ENCODE data around the gene OSR1.

Gene OSR1

DNA sequence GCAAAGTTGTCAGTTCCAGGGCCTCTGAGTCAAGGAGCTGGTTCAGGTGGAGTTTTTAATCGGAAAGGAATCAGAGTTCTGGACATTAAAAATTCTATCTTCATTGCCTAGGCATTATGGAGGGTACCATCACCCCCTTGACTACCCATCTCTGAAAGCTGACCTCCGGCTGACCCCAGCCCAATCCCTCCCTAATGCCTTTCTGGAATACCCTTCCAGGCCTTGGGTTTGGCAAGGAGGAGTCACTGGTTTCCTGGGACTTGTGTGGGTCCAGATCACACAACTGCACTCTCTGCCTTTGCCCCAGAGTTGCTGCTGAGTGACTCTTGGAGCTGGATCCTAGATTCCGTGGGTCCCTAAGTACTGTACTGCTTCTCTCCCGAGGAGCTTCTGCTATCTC lies 1.0 kb upstream of the OSR1 start:
- TF ChIP-seq KLF10 (tag by site-specific recombination; IDR thresholded peaks at IDR 0.05): no peak
- TF ChIP-seq, protein P1, sequence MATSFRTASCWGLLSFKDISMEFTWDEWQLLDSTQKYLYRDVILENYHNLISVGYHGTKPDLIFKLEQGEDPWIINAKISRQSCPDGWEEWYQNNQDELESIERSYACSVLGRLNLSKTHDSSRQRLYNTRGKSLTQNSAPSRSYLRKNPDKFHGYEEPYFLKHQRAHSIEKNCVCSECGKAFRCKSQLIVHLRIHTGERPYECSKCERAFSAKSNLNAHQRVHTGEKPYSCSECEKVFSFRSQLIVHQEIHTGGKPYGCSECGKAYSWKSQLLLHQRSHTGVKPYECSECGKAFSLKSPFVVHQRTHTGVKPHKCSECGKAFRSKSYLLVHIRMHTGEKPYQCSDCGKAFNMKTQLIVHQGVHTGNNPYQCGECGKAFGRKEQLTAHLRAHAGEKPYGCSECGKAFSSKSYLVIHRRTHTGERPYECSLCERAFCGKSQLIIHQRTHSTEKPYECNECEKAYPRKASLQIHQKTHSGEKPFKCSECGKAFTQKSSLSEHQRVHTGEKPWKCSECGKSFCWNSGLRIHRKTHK (tag by site-specific recombination; IDR thresholded peaks at IDR 0.05): no peak
- TF ChIP-seq, protein P2, sequence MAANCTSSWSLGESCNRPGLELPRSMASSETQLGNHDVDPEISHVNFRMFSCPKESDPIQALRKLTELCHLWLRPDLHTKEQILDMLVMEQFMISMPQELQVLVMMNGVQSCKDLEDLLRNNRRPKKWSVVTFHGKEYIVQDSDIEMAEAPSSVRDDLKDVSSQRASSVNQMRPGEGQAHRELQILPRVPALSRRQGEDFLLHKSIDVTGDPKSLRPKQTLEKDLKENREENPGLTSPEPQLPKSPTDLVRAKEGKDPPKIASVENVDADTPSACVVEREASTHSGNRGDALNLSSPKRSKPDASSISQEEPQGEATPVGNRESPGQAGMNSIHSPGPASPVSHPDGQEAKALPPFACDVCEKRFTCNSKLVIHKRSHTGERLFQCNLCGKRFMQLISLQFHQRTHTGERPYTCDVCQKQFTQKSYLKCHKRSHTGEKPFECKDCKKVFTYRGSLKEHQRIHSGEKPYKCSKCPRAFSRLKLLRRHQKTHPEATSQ (tag by site-specific recombination; IDR thresholded peaks at IDR 0.05): no peak
- TF ChIP-seq, protein P3, sequence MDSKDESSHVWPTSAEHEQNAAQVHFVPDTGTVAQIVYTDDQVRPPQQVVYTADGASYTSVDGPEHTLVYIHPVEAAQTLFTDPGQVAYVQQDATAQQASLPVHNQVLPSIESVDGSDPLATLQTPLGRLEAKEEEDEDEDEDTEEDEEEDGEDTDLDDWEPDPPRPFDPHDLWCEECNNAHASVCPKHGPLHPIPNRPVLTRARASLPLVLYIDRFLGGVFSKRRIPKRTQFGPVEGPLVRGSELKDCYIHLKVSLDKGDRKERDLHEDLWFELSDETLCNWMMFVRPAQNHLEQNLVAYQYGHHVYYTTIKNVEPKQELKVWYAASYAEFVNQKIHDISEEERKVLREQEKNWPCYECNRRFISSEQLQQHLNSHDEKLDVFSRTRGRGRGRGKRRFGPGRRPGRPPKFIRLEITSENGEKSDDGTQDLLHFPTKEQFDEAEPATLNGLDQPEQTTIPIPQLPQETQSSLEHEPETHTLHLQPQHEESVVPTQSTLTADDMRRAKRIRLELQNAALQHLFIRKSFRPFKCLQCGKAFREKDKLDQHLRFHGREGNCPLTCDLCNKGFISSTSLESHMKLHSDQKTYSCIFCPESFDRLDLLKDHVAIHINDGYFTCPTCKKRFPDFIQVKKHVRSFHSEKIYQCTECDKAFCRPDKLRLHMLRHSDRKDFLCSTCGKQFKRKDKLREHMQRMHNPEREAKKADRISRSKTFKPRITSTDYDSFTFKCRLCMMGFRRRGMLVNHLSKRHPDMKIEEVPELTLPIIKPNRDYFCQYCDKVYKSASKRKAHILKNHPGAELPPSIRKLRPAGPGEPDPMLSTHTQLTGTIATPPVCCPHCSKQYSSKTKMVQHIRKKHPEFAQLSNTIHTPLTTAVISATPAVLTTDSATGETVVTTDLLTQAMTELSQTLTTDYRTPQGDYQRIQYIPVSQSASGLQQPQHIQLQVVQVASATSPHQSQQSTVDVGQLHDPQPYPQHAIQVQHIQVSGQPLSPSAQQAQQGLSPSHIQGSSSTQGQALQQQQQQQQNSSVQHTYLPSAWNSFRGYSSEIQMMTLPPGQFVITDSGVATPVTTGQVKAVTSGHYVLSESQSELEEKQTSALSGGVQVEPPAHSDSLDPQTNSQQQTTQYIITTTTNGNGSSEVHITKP (tag by site-specific recombination; IDR thresholded peaks at IDR 0.05): no peak
- TF ChIP-seq ZNF266 (tag by site-specific recombination; IDR thresholded peaks at IDR 0.05; ENCODE audit: low read depth): no peak
- no peak for TF ChIP-seq ZNF585B (tag by site-specific recombination; IDR thresholded peaks at IDR 0.05)
- no peak for TF ChIP-seq GLI4 (tag by site-specific recombination; IDR thresholded peaks at IDR 0.05)
- TF ChIP-seq, protein P4, sequence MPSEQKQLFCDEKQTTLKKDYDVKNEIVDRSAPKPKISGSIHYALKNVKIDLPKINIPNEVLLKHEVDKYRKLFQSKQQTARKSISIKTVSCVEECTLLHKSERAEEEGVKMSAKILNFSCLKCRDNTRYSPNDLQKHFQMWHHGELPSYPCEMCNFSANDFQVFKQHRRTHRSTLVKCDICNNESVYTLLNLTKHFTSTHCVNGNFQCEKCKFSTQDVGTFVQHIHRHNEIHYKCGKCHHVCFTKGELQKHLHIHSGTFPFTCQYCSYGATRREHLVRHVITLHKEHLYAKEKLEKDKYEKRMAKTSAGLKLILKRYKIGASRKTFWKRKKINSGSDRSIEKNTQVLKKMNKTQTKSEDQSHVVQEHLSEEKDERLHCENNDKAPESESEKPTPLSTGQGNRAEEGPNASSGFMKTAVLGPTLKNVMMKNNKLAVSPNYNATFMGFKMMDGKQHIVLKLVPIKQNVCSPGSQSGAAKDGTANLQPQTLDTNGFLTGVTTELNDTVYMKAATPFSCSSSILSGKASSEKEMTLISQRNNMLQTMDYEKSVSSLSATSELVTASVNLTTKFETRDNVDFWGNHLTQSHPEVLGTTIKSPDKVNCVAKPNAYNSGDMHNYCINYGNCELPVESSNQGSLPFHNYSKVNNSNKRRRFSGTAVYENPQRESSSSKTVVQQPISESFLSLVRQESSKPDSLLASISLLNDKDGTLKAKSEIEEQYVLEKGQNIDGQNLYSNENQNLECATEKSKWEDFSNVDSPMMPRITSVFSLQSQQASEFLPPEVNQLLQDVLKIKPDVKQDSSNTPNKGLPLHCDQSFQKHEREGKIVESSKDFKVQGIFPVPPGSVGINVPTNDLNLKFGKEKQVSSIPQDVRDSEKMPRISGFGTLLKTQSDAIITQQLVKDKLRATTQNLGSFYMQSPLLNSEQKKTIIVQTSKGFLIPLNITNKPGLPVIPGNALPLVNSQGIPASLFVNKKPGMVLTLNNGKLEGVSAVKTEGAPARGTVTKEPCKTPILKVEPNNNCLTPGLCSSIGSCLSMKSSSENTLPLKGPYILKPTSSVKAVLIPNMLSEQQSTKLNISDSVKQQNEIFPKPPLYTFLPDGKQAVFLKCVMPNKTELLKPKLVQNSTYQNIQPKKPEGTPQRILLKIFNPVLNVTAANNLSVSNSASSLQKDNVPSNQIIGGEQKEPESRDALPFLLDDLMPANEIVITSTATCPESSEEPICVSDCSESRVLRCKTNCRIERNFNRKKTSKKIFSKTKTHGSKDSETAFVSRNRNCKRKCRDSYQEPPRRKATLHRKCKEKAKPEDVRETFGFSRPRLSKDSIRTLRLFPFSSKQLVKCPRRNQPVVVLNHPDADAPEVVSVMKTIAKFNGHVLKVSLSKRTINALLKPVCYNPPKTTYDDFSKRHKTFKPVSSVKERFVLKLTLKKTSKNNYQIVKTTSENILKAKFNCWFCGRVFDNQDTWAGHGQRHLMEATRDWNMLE (tag by site-specific recombination; conservative IDR thresholded peaks at IDR 0.05; ENCODE audit: low read depth): no peak
- no peak for TF ChIP-seq ZNF2 (tag by site-specific recombination; IDR thresholded peaks at IDR 0.05)
- no peak for TF ChIP-seq ZNF121 (tag by site-specific recombination; IDR thresholded peaks at IDR 0.05)
- TF ChIP-seq ZNF24 (tag by site-specific recombination; IDR thresholded peaks at IDR 0.05): no peak
- TF ChIP-seq ZNF239 (tag by site-specific recombination; IDR thresholded peaks at IDR 0.05): no peak
- no peak for TF ChIP-seq ZBTB1 (tag by site-specific recombination; IDR thresholded peaks at IDR 0.05)
- TF ChIP-seq, protein P5, sequence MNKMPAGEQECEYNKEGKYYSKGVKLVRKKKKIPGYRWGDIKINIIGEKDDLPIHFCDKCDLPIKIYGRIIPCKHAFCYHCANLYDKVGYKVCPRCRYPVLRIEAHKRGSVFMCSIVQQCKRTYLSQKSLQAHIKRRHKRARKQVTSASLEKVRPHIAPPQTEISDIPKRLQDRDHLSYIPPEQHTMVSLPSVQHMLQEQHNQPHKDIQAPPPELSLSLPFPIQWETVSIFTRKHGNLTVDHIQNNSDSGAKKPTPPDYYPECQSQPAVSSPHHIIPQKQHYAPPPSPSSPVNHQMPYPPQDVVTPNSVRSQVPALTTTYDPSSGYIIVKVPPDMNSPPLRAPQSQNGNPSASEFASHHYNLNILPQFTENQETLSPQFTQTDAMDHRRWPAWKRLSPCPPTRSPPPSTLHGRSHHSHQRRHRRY (tag by site-specific recombination; IDR thresholded peaks at IDR 0.05): no peak
- no peak for TF ChIP-seq ZNF324 (tag by site-specific recombination; IDR thresholded peaks at IDR 0.05)
- no peak for TF ChIP-seq ZNF768 (tag by site-specific recombination; IDR thresholded peaks at IDR 0.05)
- peaks cover 12% of the 10 kb centered on the region for H3K4me1 ChIP-seq (ENCODE audit: control insufficient read depth, insufficient read depth, low read length)
- POLR2A ChIA-PET: interaction anchor here (3.9 kb wide), 1 partner anchor 12 kb away, joined by 30 read pairs; no protein-coding TSS in a partner anchor
- no peaks in the 10 kb centered on the region for H3K9me3 ChIP-seq (ENCODE audit: control insufficient read depth, insufficient read depth, low read depth, low read length)
- H3K4me3 ChIP-seq (ENCODE audit: low read depth, low read length): no peak overlapping the region
- no peak overlapping the region for H3K27ac ChIP-seq (ENCODE audit: extremely low read depth, low read depth, low read length)
- no peaks in the 10 kb centered on the region for H3K36me3 ChIP-seq (ENCODE audit: control insufficient read depth in 2 of 2, insufficient read depth in 1 of 2, low read length in 2 of 2)
- CTCF ChIA-PET: interaction anchor here (0.5 to 3.9 kb wide), 6 partner anchors 9 to 839 kb away, joined by 3 to 22 read pairs (median 3); no protein-coding TSS in a partner anchor
